Limb (tissue), 2 donors: Measurements from ENCODE around the gene PRKN.

Source experiments
- DNase-seq, 2 donors: peaks; one replicate each; pipeline ENCODE4 v3.0.0-alpha.2; 2016; ENCODE audit errors: extremely low spot score in 2 of 2

Gene PRKN

DNA sequence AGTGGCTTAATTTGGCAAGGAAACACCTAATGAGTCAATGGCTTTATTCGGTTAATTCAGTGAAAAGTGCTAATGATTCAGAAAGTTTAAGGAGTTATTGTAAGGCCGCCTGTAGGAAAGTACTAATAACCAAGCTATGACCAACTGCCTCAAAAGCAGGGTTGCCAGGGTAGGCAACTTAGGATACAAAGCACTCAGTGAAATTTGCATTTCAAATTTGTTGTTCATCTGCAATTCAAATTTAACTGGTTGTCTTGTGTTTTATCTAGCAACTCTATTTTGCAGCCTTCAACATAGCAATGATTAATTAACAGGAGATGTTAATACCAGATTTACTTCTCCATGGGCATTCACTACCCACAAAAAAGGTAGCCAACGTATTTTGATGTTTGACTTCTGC, 412.3 kb downstream of the PRKN start:
- no peak for DNase-seq

DNA sequence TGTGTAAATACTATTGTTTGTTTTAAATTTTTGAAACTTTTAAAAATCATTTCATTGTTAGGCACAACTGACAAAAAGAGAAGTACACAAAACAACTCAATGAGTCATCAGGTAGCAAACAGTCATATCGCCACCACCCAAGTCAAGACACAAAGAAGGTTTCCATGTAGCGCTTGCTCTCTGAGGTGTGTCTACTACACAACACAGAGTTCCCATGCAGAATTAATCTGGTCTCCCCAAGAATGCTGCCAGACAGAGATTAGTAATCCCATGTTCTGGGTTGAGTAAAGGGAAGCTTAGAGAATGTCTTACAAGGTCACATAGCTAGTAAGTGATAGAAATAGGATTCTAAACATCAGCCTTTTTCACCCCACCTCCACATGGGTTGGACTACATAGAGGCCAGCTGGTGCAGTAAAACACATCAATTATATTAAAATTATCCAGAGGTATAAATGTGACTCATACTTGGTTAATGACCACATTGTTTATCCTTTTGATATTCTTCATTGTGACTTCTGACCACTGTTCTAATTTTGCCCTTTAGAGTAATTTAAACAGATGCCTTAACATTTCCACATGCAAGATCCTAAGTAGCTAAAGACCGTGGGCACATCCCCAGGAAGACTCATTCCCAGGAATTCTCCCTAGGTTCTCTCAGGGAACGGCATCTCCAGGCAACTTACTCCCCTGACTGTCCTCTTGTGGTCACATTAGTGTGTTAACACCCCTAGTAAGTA, 413.5 kb downstream of the PRKN start:
- no peak for DNase-seq

DNA sequence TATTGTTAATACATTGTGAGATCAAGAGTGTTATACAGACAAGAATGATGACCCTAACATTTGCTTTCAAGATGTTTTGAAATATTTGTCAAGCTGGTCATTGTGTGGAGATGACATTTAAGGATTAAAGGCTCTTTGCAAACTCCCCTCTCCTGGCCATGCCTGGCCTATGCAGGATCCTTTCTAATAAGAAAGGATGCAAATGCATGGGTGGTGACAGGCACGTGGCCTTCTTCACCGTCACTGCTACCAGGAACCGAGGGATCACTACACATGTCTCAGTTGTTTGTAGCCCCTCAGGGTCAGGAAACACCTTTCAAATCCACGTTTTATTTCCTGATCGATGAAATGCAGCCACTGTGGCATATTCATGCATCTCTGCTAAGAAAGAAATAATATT, 419.7 kb downstream of the PRKN start:
- DNase-seq, result no peak

DNA sequence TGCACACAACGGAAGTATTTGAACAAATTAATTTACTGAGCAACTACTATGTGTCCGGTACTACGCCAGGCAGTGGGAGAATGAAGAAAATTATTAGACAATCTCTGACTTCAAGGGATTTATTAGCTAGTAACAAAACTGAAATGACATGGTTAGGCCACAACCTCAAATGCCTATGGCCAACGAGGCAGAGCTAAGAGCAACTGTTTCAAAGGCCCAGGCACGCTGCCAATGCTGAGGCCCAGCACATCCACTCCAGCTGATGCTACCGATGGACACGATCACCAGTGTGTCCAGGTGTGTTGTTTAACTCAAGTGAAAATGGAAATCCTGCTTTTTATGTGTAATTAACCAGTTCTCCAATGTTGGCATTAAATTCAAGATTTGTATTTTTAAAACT, 420.9 kb downstream of the PRKN start:
- no peak for DNase-seq

DNA sequence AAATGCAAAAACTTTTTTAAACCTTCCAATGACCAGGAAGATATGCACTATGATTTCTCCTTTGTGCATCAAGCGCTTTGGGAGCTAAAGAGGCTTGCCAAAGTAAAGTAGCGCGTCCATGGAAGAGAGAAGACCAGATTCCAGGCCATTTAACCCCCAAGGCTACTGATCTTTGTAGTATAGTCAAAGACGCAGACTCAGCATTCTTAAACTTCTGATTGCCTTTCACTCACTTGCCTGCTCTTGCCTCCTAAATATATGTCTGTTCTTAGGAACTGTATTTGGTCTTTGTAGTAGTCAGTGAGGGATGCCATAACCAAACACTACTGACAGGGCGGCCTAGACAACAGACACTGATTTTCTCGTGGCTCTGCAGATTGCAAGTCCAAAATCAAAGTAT, 426.4 kb downstream of the PRKN start:
- no peak for DNase-seq

DNA sequence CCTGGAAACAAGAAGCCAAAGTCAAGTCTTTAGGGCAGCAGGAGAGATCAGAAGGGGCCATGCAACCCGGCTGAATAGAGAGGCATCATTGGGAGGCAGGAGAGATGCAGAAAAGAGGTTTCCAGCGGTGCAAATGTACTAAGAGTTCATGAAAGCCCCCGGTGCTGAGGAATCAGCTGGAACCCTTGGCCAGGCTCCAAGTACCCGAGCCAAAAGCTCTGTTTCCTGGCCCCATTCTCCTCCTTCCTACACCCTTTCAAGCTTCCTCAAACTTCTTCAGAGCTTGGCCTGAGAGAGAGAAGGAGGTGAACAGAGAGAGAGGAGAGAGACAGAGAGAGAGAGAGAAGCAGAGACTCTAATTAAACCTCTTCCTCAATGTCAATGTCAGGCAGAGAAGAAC, 433.5 kb downstream of the PRKN start:
- DNase-seq, result peak; percentile 25 to 54

DNA sequence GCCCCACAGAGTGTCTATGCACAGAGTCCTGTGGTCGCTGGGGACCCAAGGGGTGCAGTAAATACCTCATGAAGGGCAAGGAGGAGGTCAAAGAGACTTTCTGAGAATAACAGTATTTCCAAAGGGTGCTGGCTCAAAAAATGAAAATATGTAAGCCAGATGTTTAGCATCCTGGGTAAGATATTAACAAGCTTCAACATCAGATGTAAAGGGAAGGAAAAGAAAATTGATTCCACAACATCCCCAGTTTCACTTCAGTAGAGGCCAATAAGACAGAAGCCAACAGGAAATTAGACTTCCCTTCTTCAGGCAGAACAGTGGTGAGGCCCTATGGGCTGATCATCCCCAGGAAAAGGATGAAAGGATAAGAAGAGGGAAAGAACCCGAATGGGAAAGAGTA, 434.7 kb downstream of the PRKN start:
- DNase-seq, result no peak

DNA sequence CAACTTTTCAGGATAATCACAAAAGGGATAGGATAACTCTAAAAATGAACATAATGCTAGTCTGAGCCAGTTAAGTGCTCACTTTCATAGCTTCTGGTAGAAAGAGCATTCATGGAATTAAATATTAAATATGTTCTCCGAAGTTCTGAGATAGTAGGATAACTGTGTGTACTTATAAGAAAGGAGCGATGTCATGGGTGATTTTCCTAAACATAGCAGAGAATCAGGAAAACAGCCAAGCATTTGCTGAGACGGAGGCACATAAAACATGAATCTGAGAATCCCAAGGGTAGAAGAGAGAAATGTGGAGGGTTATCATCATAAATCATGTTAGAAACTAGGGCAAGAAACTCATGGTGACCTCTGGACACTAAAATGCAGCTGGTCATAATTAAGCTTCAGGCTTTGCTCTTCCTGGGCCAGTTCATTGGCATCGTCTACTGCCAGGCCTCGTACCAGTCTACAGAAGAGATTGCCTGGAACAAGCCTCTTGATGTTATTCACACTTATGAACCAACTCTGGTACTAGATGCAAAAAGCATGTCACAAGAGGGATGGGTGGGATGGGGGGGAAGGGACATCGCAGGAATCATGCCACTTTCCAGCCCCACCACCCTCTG, 436.6 kb downstream of the PRKN start:
- DNase-seq, result peak in 1 of 2 donors; percentile 71

DNA sequence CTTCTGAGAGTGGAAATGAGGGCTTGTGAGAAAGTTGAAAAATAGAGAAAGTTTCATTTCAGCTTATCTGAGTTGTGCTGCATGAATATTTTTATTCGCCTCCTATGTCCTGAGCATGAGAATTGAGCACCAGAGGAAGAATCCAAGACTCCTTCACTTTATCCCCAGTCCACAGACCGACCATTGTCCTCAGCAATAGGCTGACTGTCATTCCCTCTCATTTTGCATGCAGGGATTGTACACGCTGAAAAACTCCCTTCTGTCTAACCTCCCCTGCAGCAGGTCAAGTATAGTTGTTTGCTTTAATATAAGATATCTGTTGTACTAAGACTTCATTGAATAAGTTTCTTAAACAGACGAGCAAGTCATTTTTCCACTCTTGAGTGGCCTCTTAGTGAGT, 437.6 kb downstream of the PRKN start:
- DNase-seq, result no peak

DNA sequence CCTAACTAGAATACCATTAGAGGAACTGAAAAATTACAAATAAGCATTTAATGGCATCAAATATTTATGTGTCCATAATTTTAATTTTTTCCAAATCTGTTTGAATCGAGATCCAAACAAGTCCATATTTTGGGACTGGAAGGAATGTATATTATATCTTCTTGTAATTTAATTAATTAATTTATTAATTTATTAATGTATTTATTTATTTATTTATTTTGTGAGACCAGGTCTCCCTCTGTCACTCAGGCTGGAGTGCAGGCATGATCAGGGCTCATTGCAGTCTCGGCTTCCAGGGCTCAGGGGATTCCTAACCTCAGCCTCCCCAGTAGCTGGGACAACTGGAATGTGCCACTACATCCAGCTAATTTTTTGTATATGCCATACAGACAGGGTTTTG, 453.6 kb downstream of the PRKN start:
- DNase-seq, result no peak

DNA sequence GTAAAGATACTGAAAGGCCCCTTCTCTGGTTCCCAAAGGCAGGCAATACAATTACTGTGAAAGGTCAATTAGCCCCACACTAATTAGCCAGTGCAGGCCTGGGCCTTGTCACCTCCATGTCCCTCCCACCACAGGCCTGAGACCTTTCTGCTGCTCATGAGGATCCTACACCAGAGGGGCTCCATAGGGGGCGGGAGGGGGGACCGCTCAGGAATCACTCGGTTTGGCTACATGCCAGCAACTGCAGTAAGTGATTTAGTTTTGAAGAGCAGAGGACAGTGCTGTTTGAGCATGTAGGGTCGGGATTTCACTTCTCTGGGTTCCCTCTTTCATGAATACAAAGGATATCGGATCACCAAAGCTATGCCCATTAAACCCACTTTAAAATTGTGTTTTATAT, 455.6 kb downstream of the PRKN start:
- no peak for DNase-seq

DNA sequence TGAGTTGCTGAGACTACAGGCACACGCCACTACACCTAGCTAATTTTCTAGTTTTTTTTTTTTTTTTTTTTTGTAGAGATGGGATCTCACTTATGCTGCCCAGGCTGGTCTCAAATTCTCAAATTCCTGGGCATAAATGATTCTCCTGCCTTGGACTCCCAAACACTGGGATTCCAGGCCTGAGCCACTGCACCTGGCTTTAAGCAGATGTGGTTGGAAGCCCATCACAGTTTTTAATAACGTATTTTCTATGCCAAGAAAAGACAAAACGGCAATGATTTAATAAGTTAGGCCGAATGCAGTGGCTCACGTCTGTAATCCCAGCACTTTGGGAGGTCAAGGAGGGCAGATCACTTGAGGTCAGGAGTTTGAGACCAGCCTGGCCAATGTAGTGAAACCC, 456.6 kb downstream of the PRKN start:
- DNase-seq, result no peak

DNA sequence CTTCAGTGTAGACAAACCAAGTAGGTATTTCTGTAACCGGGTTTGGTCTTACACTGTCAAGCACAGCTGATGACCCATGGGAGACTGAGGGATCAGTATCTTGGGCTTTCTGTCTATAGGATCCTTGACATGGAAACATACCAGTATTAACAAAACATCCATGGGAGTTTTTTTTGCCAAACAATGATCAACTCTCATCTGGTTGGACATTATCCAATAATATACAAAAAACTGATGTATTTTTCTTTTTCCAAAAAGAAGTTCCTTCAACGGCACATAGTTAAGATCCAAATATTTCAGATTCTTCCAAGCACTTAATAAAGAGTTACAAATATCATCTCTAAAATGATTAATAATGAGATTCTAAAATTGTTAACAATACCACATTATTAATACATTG, 459.9 kb downstream of the PRKN start:
- DNase-seq, result peak in 1 of 2 donors; percentile 33

DNA sequence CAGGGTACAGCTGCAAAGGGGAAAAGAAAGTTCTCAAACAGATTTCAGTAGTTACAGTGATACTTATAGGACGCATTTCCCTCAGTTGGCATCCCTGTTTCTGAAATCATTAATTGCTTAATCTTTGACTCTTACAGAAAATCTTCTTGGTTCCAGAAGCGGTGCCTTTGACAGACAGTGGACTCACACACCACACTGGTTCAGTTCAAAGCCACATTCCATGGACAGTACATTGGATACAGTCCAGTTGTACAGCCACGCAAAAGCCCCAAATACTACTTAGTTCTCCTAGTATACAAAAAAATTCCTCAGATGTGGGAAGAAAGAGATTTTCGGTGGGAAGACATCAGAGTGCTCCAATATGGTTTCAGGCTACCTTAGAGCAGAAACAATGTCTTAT, 460.4 kb downstream of the PRKN start:
- no peak for DNase-seq

DNA sequence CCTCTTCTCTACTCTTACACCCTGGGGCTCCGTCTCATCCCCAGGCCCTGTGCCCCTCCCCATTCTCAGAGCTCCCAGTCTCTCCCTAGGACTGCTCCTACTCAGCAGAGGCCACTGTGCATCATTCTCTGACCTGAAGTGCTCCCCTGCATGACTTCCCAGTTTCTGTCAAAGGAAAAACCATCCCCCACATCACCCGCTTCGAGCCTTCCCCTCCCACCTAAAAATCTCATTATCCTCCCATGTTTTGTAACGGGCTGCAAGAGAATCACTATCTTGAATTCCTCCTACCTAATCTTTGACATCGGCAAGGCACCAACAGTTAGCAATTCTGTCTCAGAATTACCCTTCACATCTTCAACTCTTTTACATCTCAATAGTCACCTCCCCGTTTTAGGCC, 463.0 kb downstream of the PRKN start:
- DNase-seq, result no peak

DNA sequence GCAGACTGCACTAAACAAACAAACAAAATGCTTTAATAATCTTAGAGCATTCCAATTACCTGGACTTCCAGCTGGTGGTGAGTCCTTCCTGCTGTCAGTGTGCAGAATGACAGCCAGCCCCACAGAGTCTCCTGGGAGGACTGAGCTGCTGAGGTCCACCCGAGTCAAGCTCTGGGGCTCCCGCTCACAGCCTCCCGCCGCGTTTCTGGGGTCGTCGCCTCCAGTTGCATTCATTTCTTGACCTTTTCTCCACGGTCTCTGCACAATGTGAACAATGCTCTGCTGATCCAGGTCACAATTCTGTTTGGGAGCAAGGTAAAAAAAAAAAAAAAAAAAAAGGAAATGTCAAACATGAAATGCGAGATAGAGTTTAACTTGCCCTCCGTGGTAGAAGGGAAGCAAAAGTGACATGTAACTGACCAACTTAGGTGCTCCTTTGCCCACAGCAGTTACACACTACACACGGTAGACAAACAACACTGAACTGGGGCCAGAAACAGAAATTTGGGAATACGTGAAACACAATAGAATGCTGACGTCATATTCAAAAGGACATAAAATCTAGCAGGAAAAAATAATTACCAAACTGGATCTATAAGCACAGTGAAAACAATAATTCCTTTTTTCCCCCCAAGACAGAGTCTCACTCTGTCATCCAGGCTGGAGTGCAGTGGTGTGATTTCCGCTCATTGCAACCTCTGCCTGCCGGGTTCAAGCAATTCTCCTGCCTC, 464.9 kb downstream of the PRKN start:
- DNase-seq, result no peak

DNA sequence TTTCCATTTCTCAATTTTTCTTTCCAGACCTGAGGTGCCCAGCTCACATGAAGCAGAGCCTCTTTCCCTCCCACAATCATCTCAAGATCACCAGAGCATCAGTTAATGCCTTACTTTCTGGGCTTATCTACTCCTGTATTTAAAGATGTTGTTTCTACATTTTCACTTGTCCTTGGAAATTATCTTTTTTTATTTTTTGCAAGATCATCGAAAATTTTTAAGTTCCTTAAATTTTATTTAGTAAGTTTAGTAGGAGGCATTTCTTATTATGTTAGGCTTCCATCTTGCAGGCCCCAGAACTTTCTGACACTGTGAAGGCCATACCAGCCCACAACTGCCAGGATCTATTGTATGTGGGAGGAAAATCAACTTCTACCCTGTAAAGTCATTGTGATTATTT, 466.0 kb downstream of the PRKN start:
- DNase-seq, result no peak

DNA sequence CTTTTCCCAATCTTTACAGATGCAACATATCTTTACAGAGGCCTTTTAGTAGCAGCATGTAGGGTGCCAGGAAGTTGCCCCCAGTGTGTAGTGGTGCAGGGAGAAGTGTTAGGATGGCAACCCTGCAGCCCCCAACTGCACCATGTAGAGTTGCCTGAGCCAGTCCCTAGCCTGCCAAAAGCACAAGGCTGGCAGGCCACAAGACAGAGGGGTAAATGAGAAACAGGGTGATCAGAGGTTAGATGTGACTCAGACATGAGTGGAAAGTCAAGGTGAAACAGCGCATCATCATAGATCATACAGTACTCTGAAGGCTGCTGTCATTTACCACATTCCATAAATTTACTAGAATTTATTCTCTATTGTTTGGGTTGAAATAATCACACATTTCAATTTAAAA, 467.5 kb downstream of the PRKN start:
- no peak for DNase-seq

DNA sequence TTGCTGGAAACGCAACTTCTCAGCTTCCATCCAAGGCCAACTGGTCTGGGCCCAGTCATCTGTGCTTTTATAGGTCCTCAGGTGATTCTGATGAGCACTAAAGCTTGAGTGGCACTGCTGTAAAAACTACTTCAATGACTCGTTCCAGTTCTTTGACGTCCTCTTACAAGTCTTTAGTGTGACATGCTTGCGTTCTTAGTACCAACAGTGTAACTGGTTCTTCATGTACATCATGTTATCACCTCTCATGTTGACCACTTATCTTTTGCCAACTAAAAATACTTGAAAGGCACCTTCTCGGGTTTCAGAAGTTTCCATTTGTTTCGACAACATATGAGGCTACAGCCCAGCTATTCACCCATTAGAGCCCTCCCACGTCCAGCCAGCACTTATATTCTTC, 468.9 kb downstream of the PRKN start:
- no peak for DNase-seq

DNA sequence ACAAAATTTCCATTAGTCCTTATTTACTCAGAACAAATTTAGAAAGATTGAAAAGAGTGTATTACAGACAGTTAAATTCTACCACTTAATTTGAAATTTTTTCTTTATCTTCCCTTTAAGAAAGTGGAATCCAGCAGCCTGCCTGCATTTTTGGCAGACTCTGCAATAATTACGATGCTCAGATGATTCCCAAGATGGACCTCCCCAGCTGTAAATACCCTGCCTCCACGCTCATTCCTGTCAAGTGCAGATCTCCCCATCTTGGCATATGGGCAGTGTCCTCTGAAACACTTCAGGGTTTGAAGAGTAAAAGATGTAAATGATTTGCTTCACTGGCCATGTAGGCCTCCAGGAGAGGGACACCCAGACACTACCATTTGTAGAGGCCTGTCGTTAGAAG, 471.2 kb downstream of the PRKN start:
- DNase-seq, result no peak

DNA sequence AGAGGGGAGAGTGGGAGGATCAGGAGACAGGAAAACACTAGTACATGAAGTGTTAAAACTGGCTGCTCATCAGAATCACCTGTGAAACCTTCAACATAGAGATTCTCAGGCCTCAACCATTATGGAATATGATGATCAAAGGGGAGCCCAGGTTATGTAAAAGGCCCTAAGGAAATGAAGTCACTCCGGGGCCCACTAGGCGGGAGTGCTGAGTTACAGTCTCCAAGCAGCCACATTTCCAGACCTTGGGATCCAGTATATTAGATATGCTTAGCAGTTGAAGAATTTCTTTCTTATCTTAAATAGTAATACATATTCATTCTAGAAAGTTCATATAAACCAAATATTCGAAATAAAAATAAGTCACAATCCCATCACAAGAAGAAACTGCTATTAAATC, 476.3 kb downstream of the PRKN start:
- DNase-seq, result no peak

DNA sequence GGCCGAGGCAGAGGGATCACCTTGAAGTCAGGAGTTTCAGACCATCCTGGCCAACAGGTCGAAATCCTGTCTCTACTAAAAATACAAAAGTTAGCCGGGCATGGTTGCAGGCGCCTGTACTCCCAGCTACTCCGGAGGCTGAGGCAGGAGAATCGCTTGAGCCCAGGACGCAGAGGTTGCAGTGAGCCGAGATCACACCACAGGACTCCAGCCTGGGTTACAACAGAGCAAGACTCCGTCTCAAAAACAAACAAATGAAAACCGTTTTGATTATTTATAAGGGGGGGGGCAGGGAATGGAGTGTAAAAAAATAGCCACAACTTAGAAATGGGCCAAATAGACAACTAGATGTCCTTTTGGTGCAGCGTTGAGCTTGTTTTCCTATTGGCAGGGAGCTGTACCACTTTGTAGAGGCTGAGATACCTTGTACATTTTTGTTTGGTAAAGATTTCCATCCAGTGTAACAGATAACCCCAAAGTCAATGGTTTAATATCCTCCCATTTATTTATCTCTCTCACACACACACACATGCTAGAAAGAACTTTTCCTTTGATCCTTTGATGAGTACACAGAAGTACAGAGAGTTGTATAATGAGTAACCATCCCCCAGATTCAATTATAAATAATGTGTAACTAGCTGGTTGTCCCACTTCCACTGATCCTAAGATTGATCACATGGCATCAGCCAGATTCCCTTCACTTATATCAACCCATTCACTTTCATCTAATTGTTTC, 477.5 kb downstream of the PRKN start:
- DNase-seq, result no peak
